ENCODE results near the gene ZNF175. TPM values are rescaled to one million over a fixed set of nuclear protein-coding genes. Genes with fewer than 3 reads are reported as not detected.

Gene ZNF175
- total RNA-seq, 1 donor from 2014 or later: 15.2 TPM

- no peak overlapping the region for H3K4me3 Mint-ChIP-seq
- no peak overlapping the region for H3K27ac Mint-ChIP-seq
- no peaks in the 10 kb centered on the region for H3K27me3 Mint-ChIP-seq (ENCODE audit: low read depth)
- no peak for DNase-seq (ENCODE audit: low spot score in 2 of 2, unreplicated experiment in 2 of 2)
- H3K36me3 Mint-ChIP-seq: peaks cover 2% of the 10 kb centered on the region
- no peak for TF ChIP-seq CTCF (IDR thresholded peaks at IDR 0.05; ENCODE audit: unreplicated experiment)
- no peaks in the 10 kb centered on the region for H3K4me1 Mint-ChIP-seq
- peaks cover 58% of the 10 kb centered on the region for H3K9me3 Mint-ChIP-seq
Observed at GRCh38 chr19:51610576-51610975, 39.5 kb downstream of the ZNF175 start.

GRCh38 chr19:51614789-51615188 is 43.7 kb downstream of the ZNF175 start:
- Mint-ChIP-seq H3K9me3 (peaks cover 72% of the 10 kb centered on the region), H3K4me3 (no peak overlapping the region), H3K4me1 (no peaks in the 10 kb centered on the region), H3K27ac (no peak overlapping the region), H3K36me3 (peaks cover 5% of the 10 kb centered on the region), H3K27me3 (ENCODE audit: low read depth) (no peaks in the 10 kb centered on the region)
- TF ChIP-seq CTCF (IDR thresholded peaks at IDR 0.05; ENCODE audit: unreplicated experiment): no peak
- DNase-seq (ENCODE audit: low spot score in 2 of 2, unreplicated experiment in 2 of 2): no peak

- no peak for DNase-seq (ENCODE audit: low spot score in 2 of 2, unreplicated experiment in 2 of 2)
- Mint-ChIP-seq H3K4me3 (no peak overlapping the region), H3K27ac (no peak overlapping the region), H3K36me3 (peaks cover 5% of the 10 kb centered on the region), H3K9me3 (peaks cover 76% of the 10 kb centered on the region), H3K4me1 (no peaks in the 10 kb centered on the region), H3K27me3 (ENCODE audit: low read depth) (no peaks in the 10 kb centered on the region)
- TF ChIP-seq CTCF (IDR thresholded peaks at IDR 0.05; ENCODE audit: unreplicated experiment): no peak
Observed at GRCh38 chr19:51615991-51616390, 44.9 kb downstream of the ZNF175 start.

GRCh38 chr19:51621178-51621577 is 50.1 kb downstream of the ZNF175 start:
- H3K27me3 Mint-ChIP-seq (ENCODE audit: low read depth): no peaks in the 10 kb centered on the region
- no peaks in the 10 kb centered on the region for H3K4me1 Mint-ChIP-seq
- H3K36me3 Mint-ChIP-seq: peaks cover 2% of the 10 kb centered on the region
- no peak overlapping the region for H3K27ac Mint-ChIP-seq
- no peak for DNase-seq (ENCODE audit: low spot score in 2 of 2, unreplicated experiment in 2 of 2)
- no peak overlapping the region for H3K4me3 Mint-ChIP-seq
- peaks cover 63% of the 10 kb centered on the region for H3K9me3 Mint-ChIP-seq
- TF ChIP-seq CTCF (IDR thresholded peaks at IDR 0.05; ENCODE audit: unreplicated experiment): no peak

GRCh38 chr19:51626675-51627074 is 55.6 kb downstream of the ZNF175 start:
- Mint-ChIP-seq H3K9me3 (peaks cover 53% of the 10 kb centered on the region), H3K36me3 (peaks cover 1% of the 10 kb centered on the region), H3K4me1 (no peaks in the 10 kb centered on the region), H3K27ac (no peak overlapping the region), H3K27me3 (ENCODE audit: low read depth) (no peaks in the 10 kb centered on the region), H3K4me3 (no peak overlapping the region)
- no peak for TF ChIP-seq CTCF (IDR thresholded peaks at IDR 0.05; ENCODE audit: unreplicated experiment)
- no peak for DNase-seq (ENCODE audit: low spot score in 2 of 2, unreplicated experiment in 2 of 2)

Measured in mesothelial cell of epicardium (in vitro differentiated cells).